HG02678 (cell line): Measurements from ENCODE around the gene GPSM1.

Experiments
- ATAC-seq: cut with Tn5 transposase; IDR thresholded peaks from one replicate; pipeline ENCODE4 v1.9.1; 2021; ENCODE audit warnings: mild to moderate bottlenecking, moderate library complexity; ENCODE audit not compliant: unreplicated experiment

The GPSM1 gene

GRCh38 chr9:136291306-136292025, 35.9 kb upstream of the GPSM1 start:
- no peak for ATAC-seq

- ATAC-seq = no peak
These were observed 35.3 kb upstream of the GPSM1 start for GRCh38 chr9:136292026-136292538.

GRCh38 chr9:136292591-136293448, 34.5 kb upstream of the GPSM1 start:
- ATAC-seq = no peak

- no peak for ATAC-seq
These were observed 33.8 kb upstream of the GPSM1 start for GRCh38 chr9:136293476-136294077.

- ATAC-seq = no peak
These were observed 32.9 kb upstream of the GPSM1 start for GRCh38 chr9:136294437-136294836.

- no peak for ATAC-seq
These were observed 32.3 kb upstream of the GPSM1 start for GRCh38 chr9:136295055-136295454.

GRCh38 chr9:136295542-136296433, 31.6 kb upstream of the GPSM1 start:
- no peak for ATAC-seq

GRCh38 chr9:136296434-136297015, 30.8 kb upstream of the GPSM1 start:
- ATAC-seq = no peak

GRCh38 chr9:136297016-136297691, 30.2 kb upstream of the GPSM1 start:
- no peak for ATAC-seq

- ATAC-seq = no peak
These were observed 29.3 kb upstream of the GPSM1 start for GRCh38 chr9:136297766-136298735.

- ATAC-seq = no peak
These were observed 28.2 kb upstream of the GPSM1 start for GRCh38 chr9:136299116-136299515.

GRCh38 chr9:136299541-136299940, 27.8 kb upstream of the GPSM1 start:
- ATAC-seq = no peak

- no peak for ATAC-seq
These were observed 27.3 kb upstream of the GPSM1 start for GRCh38 chr9:136300016-136300545.

- ATAC-seq = no peak
These were observed 26.5 kb upstream of the GPSM1 start for GRCh38 chr9:136300866-136301265.

GRCh38 chr9:136302527-136302926, 24.8 kb upstream of the GPSM1 start:
- ATAC-seq = no peak

- ATAC-seq = no peak
These were observed 24.1 kb upstream of the GPSM1 start for GRCh38 chr9:136303066-136303824.

- ATAC-seq = no peak
These were observed 23.4 kb upstream of the GPSM1 start, which contains the start of gene CCDC187 for GRCh38 chr9:136303825-136304416. Gene CCDC187, minus strand, starts transcription at chr9:136304094. Its CDS starts 264 bp downstream, at chr9:136303830.
